SHP77 (cell line): Measurements from ENCODE around the gene CBX3.
"Not testable (repeated sequence)": the region's sequence is repeated elsewhere in the genome, so short reads cannot be mapped to it uniquely, and the experiment has no call there.

Experiments used
- DNase-seq, 2 experiments: peaks; one replicate each; lab custom pipeline; 2025; lab: John Stamatoyannopoulos, UW

The CBX3 gene

DNA sequence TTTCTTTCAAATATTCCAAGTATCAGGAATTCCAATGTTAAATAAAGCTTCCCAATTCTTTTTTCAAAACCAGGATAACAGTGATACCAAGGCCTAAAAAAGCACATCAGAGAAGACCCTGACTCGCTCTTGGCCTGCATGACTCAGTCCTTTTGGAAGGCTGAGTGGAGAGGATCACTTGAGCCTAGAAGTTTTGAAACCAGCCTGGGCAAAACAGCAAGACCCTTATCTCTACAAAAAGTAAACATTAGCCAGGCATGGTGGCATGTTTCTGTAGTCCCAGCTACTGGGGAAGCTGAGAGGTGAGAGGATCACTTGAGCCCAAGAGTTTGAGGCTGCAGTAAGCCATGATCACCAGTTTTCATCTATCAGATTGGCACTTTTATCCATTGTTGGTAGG, 30.9 kb upstream of the CBX3 start:
- no peak for DNase-seq

DNA sequence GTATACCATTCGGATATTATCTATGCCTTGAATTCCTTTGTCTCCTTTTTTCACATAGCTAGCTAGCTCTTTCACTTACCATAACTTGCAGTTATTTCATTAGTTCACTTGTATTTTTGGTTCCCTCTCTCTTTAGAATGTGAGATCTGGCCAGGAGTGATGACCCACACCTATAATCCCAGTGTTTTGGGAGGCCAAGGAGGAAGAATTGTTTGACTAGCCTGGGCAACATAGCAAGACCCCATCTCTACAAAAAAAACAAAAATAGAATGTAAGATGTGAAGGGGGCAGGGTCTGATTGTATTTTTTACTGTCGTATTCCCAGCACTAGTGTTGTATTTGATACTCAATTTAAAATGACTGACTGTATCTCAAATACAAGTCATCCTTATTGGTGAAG, 29.9 kb upstream of the CBX3 start:
- DNase-seq = no peak

DNA sequence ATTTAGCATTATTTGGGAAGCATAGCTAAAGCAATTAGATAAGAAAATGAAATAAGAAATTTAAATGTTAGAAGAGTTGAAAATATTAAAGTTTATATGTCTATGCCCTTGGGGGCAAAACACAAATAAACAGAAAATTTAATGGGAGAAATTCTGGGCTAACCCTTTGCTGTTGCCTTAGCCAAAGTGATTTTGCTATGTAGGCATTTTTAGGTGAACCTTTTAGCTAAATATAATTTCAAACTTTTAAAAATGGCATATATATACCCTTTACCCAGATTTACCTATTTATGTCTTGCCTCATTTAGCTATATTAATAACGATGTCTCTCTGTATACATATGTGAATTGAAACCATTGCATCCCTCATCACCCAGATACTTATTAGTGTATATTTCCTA, 29.5 kb upstream of the CBX3 start:
- DNase-seq = no peak

DNA sequence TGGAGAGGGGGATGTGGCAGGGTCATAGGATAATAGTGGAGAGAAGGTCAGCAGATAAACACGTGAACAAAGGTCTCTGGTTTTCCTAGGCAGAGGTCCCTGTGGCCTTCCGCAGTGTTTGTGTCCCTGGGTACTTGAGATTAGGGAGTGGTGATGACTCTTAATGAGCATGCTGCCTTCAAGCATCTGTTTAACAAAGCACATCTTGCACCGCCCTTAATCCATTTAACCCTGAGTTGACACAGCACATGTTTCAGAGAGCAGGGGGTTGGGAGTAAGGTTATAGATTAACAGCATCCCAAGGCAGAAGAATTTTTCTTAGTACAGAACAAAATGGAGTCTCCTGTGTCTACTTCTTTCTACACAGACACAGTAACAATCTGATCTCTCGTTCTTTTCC, 25.6 kb upstream of the CBX3 start:
- not testable (repeated sequence) for DNase-seq

DNA sequence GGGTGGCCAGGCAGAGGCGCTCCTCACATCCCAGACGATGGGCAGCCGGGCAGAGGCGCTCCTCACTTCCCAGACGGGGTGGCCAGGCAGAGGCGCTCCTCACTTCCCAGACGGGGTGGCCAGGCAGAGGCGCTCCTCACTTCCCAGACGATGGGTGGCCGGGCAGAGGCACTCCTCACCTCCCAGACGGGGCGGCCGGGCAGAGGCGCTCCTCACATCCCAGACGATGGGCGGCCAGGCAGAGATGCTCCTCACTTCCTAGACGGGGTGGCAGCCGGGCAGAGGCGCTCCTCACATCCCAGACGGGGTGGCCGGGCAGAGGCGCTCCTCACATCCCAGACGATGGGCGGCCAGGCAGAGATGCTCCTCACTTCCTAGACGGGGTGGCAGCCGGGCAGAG, 24.8 kb upstream of the CBX3 start:
- DNase-seq = not testable (repeated sequence)

DNA sequence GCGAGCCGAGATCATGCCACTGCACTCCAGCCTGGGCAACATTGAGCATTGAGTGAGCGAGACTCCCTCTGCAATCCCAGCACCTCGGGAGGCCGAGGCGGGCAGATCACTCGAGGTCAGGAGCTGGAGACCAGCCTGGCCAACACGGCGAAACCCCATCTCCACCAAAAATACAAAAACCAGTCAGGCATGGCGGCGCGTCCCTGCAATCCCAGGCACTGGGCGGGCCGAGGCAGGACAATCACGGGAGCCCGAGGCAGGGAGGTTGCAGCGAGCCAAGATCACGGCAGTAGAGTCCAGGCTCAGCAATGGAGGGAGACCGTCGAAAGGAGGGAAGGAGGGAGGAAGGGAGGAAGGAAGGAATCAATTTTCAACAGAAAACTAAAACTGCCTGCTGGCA, 24.3 kb upstream of the CBX3 start:
- DNase-seq = not testable (repeated sequence)

DNA sequence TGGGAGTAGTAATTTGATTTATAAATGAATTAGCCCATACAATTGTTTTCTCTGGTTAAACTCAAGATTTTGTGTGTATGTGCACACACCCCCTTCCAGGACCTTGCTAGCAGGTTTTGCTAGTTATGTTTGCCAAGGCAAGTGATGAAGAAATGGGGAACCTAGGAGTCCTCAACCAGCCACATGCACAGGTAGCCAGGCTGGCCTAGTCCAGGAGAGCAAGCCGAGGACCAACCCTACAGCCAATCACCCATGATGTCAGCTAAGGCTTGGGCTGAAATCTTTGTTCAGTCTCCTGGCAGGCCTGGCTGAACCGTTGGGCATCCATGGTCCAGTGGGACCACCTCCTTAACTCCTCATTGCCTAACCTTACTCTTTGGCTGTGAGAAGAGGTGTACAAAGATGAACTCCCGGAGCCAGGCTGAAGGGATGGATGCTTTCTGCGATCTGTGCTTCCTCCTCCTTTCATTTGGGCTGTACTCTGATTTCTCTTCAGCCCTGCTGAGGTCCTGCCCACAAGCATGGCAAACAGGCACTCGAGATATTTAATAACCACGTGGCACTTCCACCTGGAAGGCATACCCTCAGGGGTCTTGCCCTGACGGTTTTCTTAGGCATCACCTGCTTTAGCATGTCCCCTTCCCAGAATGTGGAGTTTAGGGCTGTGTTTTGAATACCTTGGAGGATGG, 23.1 kb upstream of the CBX3 start:
- DNase-seq = no peak

DNA sequence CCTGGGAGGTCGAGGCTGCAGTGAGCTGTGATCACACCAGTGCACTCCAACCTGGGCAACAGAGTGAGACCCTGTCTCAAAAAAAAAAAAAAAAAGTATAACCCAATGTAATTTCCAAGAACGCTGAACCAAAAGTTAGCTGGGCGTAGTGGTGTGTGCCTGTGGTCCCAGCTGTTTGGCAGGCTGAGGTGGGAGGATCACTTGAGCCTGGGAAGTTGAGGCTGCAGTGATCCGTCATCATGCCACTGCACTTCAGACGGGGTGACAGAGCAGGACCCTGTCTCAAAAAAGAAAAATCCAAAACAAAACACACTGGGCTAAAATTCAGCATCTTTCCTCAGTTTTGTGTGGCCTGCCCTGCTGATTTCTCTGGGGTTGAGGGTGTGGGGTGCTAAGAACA, 22.1 kb upstream of the CBX3 start:
- no peak for DNase-seq

DNA sequence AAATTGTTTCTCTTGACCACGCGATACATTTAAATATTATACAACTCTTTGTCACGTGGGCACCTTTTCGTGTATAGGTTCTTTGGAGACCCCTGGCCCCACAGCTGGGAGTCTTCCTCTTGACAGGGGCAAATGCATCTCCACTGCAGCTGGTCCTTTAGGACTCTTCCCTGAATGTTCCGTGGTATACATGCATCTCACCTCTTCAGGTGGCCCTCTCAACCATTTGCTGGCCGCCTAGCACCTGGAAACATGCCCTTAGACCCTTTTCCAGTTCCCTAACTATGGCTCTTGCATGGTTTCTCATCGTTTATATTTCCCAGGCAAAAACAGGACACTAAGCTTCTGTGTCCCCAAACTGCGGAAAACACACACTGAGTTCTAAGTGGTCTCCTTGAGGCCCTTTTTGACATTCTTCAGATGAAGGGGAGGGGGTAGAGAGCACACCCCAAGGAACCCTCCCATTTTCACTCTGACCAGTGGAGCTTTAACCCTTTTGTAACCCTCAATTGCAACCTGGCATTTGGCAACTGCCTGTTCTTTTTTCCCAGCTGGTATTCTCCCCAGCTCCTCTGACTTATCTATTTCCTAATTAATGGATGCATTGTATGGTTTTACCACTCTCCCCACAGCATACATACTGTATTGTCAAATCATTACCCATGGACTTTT, 21.6 kb upstream of the CBX3 start:
- no peak for DNase-seq

DNA sequence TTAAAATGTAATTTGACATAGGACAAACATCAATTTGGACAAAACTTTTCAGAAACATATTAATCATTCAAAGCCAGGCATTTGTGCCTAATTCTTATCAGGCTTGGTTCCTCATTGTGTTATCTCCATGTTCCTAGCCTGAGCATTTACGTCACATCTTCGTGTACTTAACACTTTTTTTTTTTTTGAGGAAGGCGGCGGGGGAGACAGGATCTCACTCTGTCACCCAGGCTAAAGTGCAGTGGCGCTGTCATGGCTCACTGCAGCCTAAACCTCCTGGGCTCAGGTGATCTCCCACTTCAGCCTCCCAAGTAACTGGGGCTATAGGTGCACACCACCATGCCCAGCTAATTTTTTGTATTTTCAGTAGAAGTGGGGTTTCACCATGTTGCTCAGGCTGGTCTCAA, 20.8 kb upstream of the CBX3 start:
- DNase-seq = no peak

DNA sequence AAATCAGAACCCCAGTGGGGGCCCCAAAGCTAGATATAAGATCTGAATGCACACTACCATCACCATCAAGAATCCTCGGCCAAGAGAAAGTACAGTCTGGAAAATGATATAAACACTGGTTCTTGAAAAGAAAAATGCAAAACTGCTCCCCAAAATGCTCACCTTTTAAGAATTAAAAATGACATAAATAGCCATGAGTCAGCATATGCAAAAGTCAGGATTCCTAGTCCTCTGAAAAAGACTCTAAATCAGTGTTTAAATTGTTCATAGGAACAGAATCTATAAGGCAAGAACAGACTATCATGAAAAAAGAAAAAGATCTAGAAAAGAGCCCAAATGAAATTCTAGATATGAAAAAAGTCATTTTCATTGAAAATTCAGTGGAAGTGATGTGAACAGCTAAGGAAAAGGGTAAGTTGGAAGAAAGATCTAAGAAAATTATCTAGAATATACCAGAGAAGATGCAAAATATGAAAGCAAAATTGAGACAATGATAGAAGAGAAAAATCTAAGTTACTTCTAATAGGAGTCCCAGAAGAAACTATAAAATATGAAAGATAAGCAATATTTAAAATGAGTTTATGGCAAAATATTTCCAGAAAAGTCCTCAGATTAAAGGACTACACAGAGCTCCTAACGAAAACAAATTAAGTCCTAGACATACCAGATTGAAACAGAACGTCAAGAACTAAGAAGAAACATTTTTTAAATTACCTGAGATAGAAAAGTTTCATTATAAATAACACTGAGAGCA, 19.9 kb upstream of the CBX3 start:
- DNase-seq = no peak

DNA sequence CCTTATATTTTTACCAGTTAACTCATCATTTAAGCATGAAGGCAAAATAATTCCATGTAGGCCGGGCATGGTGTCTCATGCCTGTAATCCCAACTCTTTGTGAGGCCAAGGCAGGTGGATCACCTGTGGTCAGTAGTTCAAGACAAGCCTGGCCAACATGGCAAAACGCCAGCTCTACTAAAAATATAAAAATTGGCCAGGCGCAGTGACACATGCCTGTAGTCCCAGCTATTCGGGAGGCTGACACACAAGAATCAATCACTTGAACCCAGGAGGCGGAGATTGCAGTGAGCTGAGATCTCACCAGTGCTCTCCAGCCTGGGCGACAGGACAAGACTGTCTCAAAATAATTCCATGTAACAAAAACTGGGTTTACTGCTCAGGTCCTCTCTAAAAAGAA, 19.3 kb upstream of the CBX3 start:
- DNase-seq = no peak

DNA sequence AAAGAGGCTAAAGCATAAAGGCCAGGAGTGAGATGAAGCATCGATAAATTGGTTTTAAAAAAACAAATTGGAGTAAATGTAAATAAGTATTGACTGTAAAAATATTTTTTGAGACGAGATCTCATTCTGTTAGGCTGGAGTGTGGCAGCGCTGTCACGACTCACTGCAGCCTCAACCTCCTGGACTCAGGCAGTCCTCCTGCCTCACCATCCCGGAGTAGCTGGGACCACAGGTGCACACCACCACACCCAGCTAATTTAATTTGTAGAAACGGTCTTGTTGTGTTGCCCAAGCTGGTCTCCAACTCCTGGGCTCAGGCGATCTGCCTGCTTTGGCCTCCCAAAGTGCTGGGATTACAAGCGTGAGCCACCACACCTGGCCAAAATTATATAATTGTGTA, 18.8 kb upstream of the CBX3 start:
- no peak for DNase-seq

DNA sequence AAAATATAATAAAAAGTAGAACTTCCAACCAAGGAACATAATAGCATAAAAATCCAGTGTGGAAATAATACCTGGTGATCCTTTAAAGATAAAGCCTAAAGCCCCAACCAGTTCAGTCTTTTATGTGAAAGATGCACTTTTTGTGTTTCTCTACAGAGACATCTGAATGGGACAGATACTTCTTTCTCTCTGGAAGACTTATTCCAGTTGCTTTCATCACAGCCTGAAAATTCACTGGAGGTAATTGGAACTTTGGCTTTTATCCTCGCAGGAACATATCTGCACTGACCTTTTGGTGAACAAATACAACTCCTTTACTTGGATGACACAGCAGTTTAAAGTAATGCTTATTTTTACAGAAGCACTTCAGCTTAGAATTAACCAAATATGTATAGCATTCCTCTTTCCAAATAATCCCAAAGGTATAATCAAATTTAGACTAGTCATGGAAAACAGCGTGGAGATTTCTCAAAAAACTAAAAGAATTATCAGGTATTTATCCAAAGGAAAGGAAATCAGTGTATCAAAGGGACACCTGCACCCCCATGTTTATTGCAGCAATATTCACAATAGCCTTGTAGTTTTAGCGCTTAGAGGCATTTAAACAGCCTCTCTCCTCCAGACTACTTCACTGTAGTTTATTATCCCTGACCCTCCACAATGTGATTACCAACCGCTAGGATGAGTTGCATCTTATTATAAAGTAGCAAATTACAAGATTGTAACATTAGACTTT, 17.8 kb upstream of the CBX3 start:
- DNase-seq = no peak

DNA sequence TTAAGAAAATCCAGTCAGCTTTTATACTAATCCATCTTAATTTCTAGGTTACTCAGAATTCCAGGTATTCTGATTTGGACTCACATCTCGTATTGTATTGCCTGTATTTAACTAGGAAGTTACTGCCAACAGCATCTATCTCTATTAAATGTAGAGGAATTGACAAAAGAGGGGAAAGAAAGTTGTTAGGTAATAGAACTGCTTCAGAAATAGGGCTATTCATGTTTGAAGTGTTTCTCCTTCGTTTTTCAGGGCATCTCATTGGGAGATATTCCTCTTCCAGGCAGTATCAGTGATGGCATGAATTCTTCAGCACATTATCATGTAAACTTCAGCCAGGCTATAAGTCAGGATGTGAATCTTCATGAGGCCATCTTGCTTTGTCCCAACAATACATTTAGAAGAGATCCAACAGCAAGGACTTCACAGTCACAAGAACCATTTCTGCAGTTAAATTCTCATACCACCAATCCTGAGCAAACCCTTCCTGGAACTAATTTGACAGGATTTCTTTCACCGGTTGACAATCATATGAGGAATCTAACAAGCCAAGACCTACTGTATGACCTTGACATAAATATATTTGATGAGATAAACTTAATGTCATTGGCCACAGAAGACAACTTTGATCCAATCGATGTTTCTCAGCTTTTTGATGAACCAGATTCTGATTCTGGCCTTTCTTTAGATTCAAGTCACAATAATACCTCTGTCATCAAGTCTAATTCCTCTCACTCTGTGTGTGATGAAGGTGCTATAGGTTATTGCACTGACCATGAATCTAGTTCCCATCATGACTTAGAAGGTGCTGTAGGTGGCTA, 17.1 kb upstream of the CBX3 start:
- DNase-seq = not testable (repeated sequence)

DNA sequence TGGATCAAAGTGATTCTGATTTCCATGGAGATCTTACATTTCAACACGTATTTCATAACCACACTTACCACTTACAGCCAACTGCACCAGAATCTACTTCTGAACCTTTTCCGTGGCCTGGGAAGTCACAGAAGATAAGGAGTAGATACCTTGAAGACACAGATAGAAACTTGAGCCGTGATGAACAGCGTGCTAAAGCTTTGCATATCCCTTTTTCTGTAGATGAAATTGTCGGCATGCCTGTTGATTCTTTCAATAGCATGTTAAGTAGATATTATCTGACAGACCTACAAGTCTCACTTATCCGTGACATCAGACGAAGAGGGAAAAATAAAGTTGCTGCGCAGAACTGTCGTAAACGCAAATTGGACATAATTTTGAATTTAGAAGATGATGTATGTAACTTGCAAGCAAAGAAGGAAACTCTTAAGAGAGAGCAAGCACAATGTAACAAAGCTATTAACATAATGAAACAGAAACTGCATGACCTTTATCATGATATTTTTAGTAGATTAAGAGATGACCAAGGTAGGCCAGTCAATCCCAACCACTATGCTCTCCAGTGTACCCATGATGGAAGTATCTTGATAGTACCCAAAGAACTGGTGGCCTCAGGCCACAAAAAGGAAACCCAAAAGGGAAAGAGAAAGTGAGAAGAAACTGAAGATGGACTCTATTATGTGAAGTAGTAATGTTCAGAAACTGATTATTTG, 16.3 kb upstream of the CBX3 start:
- no peak for DNase-seq

DNA sequence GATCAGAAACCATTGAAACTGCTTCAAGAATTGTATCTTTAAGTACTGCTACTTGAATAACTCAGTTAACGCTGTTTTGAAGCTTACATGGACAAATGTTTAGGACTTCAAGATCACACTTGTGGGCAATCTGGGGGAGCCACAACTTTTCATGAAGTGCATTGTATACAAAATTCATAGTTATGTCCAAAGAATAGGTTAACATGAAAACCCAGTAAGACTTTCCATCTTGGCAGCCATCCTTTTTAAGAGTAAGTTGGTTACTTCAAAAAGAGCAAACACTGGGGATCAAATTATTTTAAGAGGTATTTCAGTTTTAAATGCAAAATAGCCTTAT, 15.7 kb upstream of the CBX3 start:
- no peak for DNase-seq

DNA sequence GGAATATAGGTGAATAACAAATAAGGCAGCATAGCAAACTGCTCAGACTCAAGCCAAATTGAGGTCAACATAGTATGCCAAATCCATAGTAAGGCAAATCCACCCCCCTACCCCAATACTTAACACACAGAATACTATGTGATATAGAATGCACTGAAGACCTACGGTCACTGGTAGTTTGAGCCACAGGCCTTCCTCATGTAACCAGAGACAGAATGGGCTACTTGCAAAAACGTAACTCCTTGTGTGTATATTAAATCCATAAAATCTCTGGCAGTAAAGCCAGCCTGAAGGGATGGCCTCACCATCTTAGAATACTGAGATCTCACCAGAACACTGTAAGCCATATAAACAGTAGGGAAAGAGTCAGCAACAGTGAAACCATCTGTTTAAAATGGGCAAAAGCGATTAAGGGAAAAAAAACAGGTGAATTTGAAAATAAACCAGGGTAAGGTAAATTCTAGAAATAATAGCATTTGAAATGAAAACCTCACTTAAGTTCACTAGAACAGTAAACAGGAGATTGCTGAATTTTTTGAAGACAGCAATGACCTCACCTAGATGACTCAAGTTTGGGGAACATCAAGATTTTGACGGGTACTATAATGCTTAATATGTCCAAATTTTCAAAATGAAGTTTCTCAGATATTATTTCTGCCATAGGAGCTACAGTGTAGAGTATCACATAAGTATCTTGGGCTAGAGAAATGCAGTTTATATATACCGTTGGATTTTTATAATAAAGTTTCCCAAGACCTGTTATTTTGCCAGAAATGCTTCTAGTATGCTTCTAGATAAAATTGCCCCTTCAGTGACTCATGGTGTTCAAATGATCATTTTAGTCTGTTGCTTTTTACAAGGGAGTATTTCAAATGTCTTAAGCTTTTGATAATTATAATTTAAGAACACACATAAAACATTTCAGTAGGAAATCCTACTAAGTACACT, 14.9 kb upstream of the CBX3 start:
- DNase-seq = no peak

DNA sequence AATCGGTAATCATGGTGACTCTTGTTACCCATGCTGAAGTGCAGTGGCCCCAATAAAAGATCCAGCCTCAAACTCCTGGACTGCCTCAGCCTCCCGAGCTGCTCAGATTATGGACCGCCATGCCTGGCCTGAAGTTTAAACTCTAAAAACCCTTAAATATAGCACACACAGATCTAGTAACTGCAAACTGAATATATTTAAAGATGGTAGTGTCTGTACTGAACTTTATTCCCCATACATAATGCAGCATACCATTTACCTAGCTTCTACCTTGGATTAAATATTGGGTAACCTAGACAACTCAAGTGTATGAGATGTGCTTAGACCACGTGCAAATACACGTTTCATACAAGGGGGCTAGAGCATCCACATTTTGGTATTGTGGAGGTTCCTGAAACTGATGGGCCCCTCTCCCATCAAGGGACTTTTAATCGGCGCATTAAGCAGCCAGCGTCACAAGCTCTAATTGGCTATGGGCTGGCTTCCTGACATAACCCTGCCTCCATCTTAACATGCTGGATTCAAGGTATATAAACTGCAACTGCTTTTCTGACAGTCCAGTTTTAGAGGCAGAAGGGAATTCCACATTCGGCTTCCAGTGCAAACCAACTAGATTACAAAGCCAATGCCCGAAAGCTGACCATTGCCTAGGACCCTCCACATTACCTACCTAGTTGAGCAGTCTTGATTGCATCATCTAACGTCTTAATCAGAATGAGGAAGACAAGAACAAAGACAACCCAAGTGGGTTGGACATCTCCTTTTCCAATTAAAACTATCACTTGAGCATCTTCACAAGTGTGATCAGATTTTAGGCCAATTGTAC, 14.0 kb upstream of the CBX3 start:
- no peak for DNase-seq
